AG09319 (cell line): ENCODE data around the gene MAN2A2.

ENCODE experiments used
- DNase-seq: peaks from one replicate; pipeline ENCODE4 v3.0.0-alpha.2; 2010; ENCODE audit warnings: low read depth; ENCODE audit errors: extremely low read depth
- TF ChIP-seq, protein P1 (sequence below): IDR thresholded peaks from 2 replicates; pipeline ENCODE4 v1.5.1; 2011; ENCODE audit warnings: low read depth, mild to moderate bottlenecking, inconsistent platforms, low read length, moderate library complexity

The MAN2A2 gene

DNA sequence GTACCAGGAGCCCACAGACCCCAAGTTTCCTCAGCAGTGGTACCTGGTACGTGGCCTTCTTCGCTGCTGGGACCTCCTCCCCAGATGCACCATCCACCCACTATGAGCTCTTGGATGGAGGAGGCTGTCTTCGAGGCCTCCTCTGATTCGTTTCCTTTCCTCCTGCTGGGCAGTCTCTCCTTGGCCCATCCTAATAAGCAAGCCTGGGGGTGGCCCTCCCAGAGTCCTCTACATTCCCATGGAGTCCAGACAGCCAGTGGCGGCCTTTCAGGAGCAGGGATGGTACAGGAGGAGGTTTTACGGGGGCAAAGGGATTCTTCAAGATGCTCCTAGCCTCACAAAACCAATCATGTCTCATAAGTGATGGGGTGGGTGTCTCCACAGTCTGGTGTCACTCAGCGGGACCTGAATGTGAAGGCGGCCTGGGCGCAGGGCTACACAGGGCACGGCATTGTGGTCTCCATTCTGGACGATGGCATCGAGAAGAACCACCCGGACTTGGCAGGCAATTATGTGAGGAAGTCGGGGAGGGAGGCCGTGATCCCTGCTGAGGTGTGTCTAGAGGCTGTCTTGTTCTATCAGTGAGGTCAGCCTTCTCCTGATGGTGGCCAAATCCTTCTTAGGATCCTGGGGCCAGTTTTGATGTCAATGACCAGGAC lies 26.5 kb upstream of the MAN2A2 start:
- DNase-seq = no peak
- TF ChIP-seq, protein P1, sequence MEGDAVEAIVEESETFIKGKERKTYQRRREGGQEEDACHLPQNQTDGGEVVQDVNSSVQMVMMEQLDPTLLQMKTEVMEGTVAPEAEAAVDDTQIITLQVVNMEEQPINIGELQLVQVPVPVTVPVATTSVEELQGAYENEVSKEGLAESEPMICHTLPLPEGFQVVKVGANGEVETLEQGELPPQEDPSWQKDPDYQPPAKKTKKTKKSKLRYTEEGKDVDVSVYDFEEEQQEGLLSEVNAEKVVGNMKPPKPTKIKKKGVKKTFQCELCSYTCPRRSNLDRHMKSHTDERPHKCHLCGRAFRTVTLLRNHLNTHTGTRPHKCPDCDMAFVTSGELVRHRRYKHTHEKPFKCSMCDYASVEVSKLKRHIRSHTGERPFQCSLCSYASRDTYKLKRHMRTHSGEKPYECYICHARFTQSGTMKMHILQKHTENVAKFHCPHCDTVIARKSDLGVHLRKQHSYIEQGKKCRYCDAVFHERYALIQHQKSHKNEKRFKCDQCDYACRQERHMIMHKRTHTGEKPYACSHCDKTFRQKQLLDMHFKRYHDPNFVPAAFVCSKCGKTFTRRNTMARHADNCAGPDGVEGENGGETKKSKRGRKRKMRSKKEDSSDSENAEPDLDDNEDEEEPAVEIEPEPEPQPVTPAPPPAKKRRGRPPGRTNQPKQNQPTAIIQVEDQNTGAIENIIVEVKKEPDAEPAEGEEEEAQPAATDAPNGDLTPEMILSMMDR = no peak

DNA sequence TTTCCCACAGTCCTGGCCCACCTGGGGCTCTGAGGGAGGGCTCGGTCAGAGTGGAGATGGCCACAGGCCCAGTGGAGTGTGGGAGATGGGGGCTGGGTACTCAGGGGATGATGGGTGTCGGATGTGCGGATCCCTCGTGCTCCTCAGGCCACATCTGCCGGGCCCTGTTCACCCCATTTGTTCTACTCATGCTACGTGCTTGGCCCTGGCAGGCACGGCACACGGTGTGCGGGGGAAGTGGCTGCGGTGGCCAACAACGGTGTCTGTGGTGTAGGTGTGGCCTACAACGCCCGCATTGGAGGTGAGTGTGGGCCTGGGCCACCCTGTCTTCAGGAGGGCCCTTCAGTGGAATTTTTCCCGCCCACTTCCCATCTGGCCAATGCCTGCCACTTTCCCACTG lies 25.8 kb upstream of the MAN2A2 start:
- TF ChIP-seq, protein P1 = no peak

DNA sequence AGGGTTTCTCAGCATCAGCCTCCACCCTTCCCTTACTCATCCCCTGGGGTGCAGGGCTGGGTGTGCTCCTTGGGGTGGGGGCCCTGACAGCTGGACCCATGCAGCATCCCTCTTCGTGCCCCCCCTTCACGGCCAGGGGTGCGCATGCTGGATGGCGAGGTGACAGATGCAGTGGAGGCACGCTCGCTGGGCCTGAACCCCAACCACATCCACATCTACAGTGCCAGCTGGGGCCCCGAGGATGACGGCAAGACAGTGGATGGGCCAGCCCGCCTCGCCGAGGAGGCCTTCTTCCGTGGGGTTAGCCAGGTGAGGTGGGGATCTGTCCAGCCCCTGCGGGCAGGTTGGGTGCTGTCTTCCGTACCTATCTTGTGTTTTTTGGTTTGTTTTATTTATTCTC lies 25.1 kb upstream of the MAN2A2 start:
- DNase-seq = no peak
- TF ChIP-seq, protein P1 = no peak

More for the DNA sequence above, 25.8 kb upstream of the MAN2A2 start:
- DNase-seq = no peak

DNA sequence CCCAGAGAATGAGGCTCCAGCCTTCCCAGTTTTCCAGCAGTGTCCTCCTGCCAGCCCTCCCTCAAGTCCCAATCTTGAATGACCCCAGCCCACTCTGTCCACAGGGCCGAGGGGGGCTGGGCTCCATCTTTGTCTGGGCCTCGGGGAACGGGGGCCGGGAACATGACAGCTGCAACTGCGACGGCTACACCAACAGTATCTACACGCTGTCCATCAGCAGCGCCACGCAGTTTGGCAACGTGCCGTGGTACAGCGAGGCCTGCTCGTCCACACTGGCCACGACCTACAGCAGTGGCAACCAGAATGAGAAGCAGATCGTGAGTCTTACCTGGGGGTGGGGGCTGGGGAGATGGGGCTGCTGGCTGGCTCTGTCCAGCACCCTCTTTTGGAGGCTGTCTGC lies 24.4 kb upstream of the MAN2A2 start:
- DNase-seq = no peak
- TF ChIP-seq, protein P1 = no peak

DNA sequence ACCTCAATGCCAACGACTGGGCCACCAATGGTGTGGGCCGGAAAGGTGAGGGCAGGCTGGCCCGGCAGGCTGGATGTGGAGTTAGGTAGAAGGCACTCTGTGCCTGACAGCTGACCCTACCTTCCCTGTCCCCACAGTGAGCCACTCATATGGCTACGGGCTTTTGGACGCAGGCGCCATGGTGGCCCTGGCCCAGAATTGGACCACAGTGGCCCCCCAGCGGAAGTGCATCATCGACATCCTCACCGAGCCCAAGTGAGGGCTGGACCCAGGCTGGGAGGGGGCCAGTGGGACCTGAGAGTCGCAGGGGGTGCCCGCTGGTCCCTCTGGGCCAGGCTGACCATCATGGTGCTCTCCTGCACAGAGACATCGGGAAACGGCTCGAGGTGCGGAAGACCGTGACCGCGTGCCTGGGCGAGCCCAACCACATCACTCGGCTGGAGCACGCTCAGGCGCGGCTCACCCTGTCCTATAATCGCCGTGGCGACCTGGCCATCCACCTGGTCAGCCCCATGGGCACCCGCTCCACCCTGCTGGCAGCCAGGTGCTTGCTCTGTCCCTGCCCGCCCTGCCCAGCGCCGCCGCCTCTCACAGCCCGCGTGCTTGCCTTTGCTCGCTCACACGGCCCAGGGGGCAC lies 23.3 kb upstream of the MAN2A2 start:
- DNase-seq = no peak
- TF ChIP-seq, protein P1 = no peak

DNA sequence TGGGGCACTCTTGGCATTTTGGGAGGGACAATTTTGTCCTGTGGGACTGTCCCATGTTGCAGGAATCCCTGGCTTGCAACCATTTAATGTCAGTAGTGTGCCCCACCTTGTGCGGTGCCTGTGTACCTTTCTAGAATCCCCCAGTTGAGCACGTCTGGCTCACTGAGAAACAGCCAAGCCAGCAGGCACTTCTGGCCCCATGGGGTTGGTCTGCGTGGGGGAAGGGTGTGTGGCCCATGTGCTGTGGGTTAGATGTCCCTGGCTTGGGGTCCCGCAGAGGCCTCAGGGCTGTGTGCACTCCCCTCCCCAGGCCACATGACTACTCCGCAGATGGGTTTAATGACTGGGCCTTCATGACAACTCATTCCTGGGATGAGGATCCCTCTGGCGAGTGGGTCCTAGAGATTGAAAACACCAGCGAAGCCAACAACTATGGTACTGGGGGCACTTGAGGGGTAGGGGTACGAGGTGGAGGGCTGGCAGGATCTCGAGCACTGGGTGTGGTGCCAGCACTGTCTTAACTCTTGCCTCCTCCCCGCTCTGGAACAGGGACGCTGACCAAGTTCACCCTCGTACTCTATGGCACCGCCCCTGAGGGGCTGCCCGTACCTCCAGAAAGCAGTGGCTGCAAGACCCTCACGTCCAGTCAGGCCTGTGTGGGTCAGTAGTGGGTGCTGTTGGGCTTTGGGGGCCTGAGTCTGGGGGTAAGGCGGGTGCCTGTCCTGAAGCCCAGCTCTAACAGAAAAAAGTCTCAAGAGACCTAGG lies 22.5 kb upstream of the MAN2A2 start:
- TF ChIP-seq, protein P1 = no peak
- DNase-seq = no peak
